GM12864 (cell line): Measurements from ENCODE around the gene PTCH1.

Source experiments
- DNase-seq: peaks from one replicate; pipeline ENCODE4 v3.0.0-alpha.2; 2011; ENCODE audit warnings: low read depth
- H3K4me3 ChIP-seq: 2 replicates; pipeline ENCODE4 v1.5.1; 2011; ENCODE audit warnings: mild to moderate bottlenecking, low read depth, low read length, control low read depth
- TF ChIP-seq, protein P1 (sequence below): IDR thresholded peaks from 2 replicates; pipeline ENCODE4 v1.5.1; 2011; ENCODE audit warnings: low read depth, mild to moderate bottlenecking, moderate library complexity, low read length, control low read depth, inconsistent platforms; ENCODE audit errors: missing control alignments

The PTCH1 gene

DNA sequence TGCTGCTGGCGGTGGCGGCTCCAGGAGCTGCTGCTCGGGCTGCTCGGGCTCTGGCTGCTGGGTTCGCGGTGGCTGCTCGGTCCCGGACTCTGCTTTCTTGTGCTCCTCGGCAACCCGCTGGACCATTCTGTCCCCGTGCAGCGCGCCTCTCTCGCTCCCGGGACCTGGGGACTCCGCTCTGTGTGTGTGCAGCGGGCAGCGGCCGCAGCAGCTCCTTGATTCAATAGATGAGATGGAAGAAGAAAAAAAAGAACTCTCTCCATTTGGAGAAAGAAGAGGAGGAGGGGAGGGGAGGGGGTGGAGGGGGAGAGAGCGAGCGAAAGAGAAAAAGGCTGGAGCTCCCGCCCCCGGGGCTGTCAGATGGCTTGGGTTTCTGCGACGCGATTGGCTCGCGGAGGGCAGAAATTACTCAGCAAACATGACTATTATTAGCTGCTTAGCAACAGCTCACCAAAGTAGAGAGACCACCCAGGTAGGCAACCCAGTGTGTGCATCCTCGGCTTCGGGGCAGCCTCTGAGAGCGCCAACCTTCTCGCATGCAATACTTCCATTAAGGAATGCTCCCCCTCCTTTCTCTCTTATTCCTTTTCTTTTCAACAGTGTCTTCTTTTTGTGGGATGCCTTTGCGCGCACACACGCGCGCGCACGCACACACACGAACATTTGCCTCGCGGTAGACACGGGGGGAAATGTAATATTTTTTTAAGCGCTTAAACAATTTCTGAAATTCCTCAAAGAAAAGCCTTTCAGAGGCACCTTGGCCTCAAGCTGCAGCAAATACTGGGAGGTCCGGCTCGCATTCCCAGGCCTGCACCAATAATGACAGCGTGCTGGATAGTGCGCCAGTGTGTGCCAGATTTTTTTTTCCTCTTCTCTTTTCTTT lies 7.6 kb downstream of the PTCH1 start:
- H3K4me3 ChIP-seq, result peak overlapping the region; percentile 70
- TF ChIP-seq, protein P1, sequence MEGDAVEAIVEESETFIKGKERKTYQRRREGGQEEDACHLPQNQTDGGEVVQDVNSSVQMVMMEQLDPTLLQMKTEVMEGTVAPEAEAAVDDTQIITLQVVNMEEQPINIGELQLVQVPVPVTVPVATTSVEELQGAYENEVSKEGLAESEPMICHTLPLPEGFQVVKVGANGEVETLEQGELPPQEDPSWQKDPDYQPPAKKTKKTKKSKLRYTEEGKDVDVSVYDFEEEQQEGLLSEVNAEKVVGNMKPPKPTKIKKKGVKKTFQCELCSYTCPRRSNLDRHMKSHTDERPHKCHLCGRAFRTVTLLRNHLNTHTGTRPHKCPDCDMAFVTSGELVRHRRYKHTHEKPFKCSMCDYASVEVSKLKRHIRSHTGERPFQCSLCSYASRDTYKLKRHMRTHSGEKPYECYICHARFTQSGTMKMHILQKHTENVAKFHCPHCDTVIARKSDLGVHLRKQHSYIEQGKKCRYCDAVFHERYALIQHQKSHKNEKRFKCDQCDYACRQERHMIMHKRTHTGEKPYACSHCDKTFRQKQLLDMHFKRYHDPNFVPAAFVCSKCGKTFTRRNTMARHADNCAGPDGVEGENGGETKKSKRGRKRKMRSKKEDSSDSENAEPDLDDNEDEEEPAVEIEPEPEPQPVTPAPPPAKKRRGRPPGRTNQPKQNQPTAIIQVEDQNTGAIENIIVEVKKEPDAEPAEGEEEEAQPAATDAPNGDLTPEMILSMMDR, result no peak
- peak; percentile 72 for DNase-seq

DNA sequence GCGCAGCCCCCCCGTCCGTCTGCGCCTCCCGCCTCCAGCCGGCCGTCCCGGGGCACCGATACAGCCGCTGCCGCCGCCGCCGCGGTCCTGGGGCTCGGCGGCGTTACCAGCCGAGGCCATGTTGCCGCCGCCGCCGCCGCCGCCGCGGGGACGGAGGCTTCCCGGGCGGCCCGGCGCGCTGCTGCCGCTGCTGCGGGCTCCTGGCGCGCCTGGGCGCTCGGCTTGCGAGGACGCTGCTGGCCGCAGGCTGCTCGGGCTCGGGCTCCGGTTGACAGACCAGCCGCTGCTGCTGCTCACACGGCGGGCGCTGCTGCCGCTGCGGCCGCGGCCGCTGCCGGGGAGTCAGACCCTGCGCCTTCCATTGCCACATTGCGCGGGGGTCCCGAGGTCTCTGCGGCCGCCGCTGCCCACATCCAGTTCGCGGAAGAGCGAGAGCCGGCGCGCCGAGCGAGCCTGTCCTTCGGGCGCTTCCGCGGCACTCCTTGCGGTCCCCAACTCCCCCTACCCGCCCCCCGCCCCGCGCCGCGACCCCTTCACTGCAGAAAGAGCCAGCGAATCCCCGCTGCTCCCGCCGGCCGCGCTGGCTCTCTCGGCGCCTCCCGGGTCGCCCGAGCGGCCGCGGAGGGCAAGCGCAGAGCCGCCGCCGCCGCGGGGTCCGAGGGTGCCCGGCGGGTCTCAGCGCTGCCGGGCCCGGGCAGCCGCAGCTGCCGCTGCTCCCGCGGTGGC lies 8.4 kb downstream of the PTCH1 start:
- no peak for DNase-seq
- TF ChIP-seq, protein P1, result no peak
- peak overlapping the region; percentile 70 for H3K4me3 ChIP-seq

DNA sequence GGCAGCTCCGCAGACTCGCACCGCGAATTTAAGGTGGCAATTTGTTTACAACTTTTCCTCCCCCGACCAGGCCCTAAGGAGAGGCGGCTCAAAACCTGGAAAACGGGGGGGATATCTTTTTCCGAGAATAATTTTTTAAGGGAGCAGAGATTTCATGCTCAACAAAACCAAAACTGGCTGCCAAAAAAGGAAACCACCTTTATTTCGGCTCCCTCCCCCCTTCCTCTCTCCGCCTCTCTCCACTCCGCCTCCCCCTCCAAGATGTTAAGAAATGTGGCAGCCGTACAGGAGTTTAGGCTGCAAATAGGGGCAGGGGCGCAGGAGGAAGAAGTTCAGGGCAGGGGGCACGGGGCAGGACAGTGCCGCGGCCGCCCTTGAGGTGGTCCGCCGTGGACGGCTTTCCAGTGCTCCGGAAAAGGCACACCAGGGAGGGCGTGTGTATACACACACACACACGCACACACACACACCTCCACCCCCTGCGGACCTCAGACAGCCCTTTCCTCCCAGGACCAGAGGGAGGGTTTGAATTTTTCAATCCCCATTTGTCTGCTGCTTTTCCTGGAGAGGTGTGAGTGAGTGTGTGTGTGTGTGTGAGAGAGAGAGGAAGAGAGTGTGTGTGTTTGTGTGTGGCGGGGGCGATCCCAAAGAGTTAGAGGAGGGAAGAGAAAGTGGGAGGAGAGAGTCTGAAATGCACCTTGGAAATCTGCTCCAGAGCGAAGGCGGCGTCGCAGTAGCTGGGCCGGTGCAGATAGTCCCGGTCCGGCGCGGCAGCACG lies 9.1 kb downstream of the PTCH1 start:
- TF ChIP-seq, protein P1, result no peak
- H3K4me3 ChIP-seq, result peak overlapping the region; percentile 70
- DNase-seq, result no peak

DNA sequence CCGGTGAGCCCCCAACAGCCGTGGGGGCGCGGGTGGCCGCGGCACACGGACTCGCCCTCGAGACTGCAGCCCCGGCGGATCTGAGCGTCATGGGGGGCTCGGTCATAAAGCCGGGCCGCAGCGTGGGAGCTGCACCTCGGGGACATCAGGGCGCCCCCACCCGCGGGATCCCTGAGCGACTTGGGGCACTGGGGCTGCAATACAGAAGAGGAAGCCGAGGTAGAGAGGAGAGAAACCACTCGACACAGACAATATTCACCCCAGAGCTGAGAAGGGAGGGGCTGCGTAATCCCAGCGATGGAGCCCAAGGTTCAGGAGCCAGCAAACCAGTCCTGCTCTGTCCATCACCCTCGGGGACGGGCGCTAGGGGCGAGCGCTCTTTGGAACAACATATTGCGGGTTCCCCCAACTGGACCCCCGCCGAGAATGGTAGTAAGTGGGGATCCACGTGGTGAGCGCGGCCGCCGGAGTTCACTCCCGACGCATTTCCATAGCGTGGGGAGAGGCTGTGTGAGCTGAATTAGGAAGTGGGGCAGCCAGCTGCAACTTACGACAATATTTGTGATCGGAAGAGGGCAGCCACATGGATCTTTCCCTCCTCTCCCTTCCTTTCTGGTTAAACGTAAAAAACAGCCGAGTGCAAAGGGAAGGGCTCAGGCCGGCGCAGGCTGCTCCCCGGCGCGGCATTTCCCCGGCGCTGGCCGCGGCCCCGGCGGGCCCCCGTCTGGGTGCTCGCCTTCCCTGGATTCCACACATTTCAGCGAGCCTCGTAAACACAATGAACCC lies 9.9 kb downstream of the PTCH1 start:
- TF ChIP-seq, protein P1, result peak; percentile 13
- peak overlapping the region; percentile 70 for H3K4me3 ChIP-seq
- DNase-seq, result no peak

DNA sequence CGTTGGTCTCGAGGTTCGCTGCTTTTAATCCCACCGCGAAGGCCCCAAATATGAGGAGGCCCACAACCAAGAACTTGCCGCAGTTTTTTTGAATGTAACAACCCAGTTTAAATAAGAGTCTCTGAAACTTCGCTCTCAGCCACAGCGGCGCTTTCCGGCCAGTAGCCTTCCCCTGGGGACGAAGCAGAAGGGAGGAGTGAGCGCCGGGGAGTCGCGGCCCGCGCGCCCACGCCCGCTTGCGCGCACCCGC lies 10.4 kb downstream of the PTCH1 start:
- DNase-seq, result no peak
- TF ChIP-seq, protein P1, result no peak
- peak overlapping the region; percentile 70 for H3K4me3 ChIP-seq

DNA sequence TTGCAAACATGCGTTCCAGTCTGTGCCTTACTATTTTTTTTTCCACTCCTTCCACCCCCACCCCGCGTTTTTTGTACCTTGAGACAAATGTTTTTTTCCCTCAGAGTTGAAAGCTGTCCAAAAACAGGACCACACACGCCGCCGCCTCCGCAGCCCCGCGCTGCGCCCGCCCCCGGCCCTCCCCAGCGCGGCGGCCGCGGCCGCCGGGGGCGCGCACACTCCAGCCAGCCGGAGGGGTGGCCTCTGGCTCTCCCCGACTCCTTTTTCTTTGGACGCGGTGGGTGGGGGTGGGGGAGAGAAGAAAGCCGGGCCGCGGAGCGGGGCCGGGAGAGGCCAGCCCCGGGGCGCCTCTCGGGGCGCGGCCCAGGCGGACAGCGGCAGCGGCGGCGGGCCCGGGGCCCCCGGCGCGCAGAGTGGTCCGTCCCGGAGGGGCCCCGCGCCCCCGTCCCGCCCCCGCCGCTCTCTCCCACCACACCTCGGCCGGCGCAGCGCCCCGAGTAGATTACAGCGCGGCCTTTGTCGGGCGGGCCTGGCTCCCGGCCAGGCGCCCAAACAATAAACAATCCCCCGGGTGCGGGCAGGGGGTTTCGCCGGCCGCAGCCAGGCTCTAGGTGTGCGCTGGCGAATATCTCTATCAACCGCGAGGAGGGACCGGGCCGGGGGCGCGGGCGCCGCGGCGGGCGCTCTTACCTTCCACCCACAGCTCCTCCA lies 10.9 kb downstream of the PTCH1 start:
- no peak for DNase-seq
- TF ChIP-seq, protein P1, result no peak
- H3K4me3 ChIP-seq, result peak overlapping the region; percentile 70
